GM15510 (cell line): Measurements from ENCODE around the gene GPR152.

Source experiments
- POLR2A ChIP-seq: IDR thresholded peaks from 3 replicates; pipeline ENCODE4 v1.6.1; 2011; ENCODE audit warnings: borderline replicate concordance; ENCODE audit not compliant: insufficient read length; ENCODE audit errors: extremely low read depth

The GPR152 gene

DNA sequence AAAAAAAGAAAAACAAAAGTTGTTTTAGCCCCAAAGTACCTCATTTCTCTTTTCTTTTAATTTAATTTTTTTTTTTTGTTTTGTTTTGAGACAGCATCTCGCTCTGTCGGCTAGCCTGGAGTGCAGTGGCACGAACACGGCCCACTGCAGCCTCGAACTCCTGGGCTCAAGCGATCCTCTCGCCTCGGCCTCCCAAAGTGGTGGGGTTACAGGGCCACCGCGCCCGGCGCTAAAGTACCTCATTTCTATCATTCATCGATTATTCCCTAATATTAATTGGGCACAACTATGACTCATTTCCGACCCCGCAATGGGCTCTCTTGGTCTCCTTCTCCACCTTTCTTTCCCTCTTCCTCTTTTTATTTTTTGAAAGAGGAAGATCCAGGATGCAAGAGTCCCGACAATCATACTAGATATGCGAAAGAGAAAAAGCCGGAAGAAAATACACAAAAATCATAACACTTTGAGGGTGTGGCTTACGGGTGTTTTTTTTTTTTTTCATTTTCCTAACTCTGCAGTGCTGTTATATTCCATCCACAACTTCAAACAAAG lies 29.8 kb upstream of the GPR152 start:
- TF ChIP-seq POLR2A, result no peak

GRCh38 chr11:67472882-67473281 lies 20.4 kb upstream of the GPR152 start:
- TF ChIP-seq POLR2A, result no peak

DNA sequence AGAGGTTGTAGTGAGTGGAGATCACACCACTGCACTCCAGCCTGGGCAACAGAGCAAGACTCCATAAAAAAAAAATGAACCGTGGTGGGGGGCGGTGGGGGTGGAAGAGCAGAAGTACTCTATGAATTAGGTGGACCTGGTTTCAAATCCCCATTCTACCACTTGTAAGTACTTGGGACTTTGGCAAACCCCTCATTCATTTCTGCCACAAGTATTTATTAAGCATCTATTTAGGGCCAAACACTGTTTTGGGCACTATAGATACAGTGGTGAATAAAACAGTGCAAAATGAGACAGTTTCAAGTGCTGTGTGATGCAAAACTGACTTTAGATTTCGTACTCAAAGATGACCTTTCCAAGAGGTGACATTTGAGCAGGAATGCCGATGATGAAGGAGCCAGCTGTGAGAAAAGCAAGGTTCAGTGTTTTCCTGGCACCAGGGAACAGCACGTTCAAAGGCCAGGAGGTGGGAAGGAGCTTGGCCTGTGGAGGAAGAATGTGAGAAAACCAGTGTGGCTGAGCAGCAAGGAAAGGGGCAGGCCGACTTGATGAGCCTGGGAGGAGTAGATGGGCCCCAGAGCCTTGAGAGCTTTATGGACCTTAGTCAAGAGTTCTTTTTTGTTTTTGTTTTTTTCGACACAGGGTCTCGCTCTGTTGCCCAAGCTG lies 17.9 kb upstream of the GPR152 start:
- no peak for TF ChIP-seq POLR2A

DNA sequence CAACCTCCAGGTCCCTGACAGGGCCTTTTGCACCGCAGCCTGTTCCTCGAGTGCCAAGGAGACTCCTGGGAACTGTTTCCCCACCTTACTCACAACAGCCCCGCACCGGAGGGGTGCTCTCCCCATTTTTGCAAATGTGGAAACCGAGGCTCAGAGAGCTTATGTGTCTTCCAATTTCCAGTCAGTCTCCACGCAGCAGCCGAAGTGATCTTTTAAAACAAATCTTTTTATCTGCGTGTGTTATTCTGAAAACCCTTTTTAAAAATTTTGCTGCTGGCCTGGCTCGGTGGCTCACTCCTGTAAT lies 16.9 kb upstream of the GPR152 start:
- TF ChIP-seq POLR2A, result no peak

- TF ChIP-seq POLR2A, result peak; percentile 88
Observed at GRCh38 chr11:67468759-67469507, 16.4 kb upstream of the GPR152 start, which contains the start of gene TMEM134. Gene TMEM134, minus strand, starts transcription at chr11:67469251. Its CDS starts 59 bp downstream, at chr11:67469192.

DNA sequence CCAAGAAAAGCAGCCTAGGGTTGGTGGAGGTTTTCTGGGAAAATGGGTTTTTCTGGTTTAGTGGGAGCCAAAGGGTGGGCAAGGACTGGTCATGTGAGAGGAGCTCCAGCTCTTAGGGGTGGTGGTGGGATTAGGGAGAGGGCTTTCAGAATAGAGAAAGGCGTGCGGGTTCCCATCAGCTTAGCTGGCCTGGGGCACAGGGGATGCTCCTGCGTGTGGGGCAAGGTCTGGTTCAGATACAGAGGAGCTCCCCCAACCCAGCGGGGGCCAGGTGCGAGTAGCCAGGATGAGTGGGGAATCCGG lies 15.9 kb upstream of the GPR152 start:
- TF ChIP-seq POLR2A, result no peak

GRCh38 chr11:67468056-67468455 lies 15.5 kb upstream of the GPR152 start:
- no peak for TF ChIP-seq POLR2A

DNA sequence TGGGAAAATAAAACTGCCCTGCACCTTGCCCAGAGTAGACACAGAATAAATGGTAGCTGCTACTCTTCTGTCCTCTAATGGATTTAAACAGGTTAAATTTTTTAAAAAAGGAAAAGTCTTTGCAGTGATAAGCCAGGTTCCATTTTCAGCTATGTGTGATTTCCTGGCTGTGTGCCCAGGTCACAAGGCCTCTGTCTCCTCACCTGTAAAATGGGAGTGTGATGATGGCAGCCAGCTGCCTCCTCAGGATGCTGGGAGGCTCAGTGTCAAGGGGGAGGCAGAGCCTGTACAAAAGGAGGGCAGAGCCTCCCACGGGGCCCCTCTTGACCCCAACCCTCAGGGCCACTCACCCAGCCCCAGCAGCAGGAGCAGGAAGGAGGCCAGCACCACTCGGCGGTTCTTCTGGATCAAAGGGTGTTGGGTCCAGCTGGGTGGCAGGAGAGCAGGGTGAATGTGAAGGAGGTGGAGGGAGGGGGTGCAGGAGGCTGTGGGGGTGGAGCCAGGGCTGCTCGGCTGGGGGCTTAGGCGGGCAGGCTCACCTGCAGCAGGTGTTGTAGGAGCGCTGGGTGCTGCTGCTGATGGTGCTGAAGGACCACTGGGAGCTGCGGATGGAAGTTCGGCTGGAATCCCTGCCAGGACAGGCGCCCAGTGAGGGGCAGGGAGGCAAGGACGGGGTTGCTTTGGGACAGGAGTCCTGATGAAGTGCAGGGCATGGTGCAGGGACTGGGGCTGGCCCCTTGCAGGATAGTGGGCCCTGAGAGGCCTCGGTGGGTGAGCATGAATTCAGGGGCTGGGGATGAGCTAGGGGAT lies 14.6 kb upstream of the GPR152 start:
- TF ChIP-seq POLR2A, result peak; percentile 16

DNA sequence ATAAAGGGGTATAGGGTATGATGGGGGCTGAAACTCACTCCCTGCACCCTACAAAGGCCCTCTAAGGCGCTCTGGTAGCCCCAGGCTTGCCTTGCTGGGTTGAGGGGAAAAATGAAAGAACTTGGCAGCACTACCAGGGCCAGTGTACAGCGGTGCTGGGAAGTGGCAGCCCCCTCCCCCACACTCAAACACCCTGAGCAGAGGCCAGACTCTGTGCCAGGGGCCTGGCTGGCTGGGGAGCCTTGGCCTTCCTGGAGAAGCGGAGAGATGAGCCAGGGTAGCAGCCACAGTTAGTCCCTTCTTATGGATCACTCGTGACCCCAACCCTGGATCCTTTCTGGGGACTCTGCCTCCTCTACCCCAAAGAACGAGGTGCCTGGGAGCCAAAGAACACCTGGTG lies 13.8 kb upstream of the GPR152 start:
- no peak for TF ChIP-seq POLR2A

DNA sequence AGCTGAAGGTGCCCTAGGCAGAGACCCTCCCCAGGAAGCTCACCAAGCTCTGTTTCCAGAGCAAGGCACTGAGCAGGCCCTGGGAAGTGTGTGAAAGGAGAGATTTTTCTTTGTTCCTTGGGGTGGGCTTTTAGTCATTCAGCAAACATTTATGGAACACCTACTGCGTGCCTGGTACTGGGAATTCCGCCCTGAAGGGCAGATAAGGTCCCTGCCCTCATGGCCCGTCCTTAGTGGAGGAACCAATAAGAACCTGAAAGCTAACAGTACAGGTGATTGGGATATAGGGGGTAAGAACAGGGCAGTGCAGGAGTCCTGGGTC lies 12.6 kb upstream of the GPR152 start:
- no peak for TF ChIP-seq POLR2A

- TF ChIP-seq POLR2A, result peak; percentile 77
Observed at GRCh38 chr11:67464411-67465188, 12.1 kb upstream of the GPR152 start.

GRCh38 chr11:67463680-67464410 lies 11.3 kb upstream of the GPR152 start:
- TF ChIP-seq POLR2A, result no peak

DNA sequence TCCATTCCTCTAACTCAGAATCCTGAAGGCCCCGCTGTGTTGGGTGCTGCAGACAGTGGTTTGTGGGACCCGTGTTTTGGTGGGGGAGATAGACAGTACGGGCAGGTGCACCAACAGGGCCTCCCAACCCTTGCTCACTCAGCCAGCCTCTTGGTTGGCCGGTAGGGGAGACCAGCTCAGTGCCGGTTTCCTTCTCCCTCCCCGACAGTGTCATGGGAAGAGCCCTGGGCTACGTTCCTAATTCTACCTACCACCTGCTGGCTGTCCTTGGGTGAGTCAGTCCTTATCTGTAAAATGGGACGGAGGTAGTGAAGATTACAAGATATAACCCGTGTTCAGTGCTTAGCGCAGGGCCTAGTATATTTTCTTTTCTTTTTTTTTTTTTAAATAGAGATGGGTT lies 10.7 kb upstream of the GPR152 start:
- no peak for TF ChIP-seq POLR2A

DNA sequence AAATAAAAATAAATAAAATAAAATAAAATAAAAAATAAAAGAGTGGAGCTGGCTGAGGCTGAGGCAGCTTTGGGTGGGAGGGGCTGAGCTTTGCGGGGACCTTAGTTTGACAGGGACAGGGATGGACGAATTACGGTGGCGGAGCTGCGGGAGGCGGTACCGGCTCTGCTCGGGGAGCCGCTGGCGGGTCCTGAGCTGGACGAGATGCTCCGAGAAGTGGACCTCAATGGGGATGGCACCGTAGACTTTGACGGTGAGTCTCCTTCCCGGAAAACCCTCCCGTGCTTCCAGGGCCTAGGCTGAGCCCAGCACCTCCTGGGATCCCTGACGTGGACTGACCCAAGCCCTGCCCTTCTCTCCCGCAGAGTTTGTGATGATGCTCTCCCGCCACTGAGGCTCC lies 5.7 kb upstream of the GPR152 start:
- TF ChIP-seq POLR2A, result no peak
